ENCODE data around the gene USH1C.

DNA sequence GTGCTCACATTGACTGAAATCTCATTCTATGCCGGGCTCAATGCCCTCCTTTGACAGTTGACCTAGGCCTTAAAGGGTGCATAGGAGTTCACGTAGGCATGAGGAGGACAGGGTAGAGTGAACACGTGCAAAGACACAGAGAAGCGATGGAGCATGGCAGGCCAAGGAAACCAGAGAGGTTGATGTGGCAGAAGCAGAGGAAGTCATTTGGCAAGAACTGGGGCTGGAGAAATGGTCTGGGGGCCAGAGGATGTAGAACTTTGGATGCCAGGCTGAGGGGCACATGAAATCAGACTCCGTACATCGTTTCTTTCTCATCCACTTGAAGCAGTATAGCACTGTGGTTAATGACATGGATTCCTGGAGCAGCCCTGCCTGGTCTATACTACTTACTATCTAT is 54.0 kb downstream of the USH1C start:
- TF ChIP-seq, protein P1, sequence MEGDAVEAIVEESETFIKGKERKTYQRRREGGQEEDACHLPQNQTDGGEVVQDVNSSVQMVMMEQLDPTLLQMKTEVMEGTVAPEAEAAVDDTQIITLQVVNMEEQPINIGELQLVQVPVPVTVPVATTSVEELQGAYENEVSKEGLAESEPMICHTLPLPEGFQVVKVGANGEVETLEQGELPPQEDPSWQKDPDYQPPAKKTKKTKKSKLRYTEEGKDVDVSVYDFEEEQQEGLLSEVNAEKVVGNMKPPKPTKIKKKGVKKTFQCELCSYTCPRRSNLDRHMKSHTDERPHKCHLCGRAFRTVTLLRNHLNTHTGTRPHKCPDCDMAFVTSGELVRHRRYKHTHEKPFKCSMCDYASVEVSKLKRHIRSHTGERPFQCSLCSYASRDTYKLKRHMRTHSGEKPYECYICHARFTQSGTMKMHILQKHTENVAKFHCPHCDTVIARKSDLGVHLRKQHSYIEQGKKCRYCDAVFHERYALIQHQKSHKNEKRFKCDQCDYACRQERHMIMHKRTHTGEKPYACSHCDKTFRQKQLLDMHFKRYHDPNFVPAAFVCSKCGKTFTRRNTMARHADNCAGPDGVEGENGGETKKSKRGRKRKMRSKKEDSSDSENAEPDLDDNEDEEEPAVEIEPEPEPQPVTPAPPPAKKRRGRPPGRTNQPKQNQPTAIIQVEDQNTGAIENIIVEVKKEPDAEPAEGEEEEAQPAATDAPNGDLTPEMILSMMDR (IDR thresholded peaks at IDR 0.05) = no peak
- TF ChIP-seq POLR2AphosphoS5 (IDR thresholded peaks at IDR 0.05) = no peak
- no peak for TF ChIP-seq EP300 (IDR thresholded peaks at IDR 0.05)
